Activated gamma-delta T cell treated with anti-CD3 and anti-CD28 coated beads, Interleukin-2, amount 50 U/mL, for 16 hours (primary cell): ENCODE measurements around the gene HOXC13.

Source experiments
- DNase-seq: peaks from one replicate; pipeline ENCODE4 v3.0.0-alpha.2; 2020; ENCODE audit warnings: low read depth

Gene HOXC13

DNA sequence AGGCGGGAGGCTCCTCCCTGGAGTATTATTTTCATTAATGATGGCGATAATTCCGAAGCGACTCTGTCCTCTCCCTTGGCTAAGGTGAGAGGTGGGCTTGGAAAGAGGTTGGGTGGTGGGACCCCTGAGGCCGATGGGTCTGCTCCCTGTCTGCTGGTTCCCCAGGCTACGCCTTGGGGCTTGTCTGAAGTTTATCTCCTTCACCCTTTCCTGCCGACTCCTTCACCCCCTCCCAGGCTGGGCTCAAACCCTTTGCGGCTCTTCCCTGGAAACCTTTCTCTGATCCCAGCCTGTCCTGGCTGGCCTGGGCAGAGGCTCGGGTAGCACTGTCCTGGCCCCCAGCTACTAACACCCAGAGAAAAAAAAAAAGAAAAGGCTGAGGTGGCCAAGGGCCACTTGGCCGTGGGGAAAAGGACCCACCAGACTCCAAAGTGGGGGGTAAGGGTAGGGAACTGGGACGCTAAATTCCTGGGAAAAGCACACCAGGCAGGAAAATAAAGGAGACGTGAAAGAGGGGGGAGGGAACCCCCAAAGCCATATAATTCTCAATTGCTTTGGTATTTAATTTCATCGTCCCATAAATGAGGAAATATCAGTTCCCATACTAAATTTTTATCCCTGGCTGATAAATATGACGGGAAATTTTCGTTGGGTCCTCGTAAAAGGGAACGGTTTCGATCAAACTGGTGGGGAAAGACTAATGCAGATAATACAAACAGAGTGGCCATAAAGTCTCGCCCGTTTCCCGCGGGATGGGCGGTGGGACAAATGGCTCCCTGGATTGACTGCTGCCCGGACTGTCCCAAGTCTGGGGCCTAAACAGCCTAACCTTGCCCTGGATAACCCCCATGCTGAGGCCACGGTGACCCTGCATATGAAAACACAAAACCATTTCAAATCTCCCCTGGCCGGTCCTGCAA is 44.3 kb downstream of the HOXC13 start:
- no peak for DNase-seq

DNA sequence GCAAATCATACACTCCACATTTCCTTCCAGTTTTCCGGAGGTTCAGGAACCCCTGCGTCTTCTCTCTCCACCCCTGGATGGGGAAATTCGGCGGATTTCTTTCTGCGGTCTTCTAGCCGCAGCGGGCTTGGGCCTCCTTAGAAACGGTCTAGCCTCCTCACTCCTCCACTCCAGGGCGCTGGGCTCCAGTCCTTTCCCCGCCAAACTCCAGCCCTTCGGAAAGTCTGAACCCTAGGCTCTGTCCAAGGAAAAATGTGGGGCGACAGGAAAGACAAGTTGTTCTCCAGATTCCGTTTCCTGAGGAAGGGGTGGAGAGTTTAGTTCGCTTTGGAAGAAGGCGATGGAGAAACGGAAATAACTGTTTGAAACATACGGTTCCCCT is 44.9 kb downstream of the HOXC13 start:
- no peak for DNase-seq

DNA sequence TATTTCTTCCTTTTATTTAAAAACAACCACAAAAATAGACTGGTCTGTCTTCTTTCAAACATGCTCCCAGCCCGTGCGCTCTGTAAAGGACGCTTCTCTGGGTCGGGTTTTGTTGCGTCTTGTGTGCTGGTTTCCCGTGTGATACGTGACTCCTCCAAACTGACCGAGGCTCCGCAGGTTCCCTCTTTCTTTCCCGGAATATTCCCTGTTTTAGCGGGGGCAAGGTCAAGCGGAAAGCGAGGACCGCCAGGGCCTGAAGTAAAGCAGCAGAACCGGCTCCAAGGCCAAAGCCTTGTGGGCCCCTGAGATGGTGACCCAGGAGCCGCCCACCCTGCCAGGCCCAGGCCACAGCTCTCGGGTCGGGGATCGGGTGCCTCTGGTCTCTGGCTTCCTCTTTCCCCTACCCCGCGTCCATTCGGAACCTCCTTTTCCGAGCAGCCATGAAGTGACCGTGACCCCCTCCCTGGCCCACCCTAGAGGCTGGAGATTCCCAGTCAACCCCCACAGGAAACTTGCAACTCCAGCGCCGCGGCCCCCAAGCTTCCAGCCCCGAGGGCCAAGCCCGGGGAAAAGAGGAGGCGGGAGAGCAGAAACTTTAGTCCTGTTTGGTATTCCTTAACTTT is 45.4 kb downstream of the HOXC13 start:
- DNase-seq, result no peak

DNA sequence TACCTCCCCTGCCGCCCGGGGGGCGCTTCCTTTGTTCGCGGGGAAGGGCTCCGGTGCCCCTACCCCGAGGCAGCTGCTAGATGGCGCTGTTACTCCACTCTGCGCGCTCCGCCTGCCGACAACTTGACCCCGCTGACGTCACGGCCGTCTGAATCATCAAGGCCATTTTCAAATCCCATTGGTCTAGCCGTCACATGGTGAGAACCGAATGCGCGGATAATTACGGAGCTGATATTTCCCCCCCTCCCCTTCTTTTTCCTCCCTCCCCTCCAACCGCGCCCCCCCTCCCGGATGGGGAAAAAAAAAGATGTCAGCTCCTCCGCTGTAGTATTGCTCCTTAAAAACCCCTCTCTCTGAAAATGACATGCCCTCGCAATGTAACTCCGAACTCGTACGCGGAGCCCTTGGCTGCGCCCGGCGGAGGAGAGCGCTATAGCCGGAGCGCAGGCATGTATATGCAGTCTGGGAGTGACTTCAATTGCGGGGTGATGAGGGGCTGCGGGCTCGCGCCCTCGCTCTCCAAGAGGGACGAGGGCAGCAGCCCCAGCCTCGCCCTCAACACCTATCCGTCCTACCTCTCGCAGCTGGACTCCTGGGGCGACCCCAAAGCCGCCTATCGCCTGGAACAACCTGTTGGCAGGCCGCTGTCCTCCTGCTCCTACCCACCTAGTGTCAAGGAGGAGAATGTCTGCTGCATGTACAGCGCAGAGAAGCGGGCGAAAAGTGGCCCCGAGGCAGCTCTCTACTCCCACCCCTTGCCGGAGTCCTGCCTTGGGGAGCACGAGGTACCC is 46.5 kb downstream of the HOXC13 start, which contains the start of gene HOXC10:
Gene HOXC10, plus strand, starts transcription at position 246 of the 791 bp plus-strand sequence. Its CDS starts 114 bp downstream, at position 360.
- DNase-seq, result peak; percentile 55

DNA sequence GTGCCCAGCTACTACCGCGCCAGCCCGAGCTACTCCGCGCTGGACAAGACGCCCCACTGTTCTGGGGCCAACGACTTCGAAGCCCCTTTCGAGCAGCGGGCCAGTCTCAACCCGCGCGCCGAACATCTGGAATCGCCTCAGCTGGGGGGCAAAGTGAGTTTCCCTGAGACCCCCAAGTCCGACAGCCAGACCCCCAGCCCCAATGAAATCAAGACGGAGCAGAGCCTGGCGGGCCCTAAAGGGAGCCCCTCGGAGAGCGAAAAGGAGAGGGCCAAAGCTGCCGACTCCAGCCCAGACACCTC is 47.0 kb downstream of the HOXC13 start:
- no peak for DNase-seq

DNA sequence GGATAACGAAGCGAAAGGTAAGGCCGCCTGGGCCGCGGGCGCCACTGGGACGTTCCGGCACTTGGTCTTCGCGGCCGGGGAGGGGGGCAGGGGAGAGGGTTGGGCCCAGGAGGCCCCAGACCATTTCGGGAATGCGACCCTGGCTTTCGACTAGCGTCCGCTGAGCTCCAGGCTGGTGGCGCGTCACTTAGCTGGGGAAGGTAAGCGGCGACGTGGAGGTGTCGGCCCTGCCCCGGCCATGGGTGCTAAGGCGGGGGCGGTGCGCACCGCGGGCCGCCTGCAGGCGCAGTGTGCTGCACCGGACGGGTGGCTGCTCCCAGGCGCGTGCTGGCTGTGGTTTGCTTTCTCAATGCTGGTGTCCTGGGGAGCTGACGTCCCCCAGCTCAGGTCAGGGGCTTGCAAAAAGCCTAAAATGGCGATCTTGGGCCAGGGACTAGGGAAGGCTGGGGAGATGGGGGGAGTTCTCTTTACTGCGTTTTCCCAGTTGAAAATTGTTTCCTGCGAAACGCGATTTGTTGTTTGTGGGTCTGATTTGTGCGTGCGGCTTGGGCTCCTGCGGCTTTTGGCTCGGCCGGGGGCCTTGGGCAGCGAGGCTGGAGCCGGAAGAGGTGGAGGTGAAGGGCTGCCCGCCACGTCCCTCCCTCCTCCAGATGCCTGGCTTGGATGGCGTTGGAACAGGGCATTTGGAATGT is 47.5 kb downstream of the HOXC13 start:
- no peak for DNase-seq

DNA sequence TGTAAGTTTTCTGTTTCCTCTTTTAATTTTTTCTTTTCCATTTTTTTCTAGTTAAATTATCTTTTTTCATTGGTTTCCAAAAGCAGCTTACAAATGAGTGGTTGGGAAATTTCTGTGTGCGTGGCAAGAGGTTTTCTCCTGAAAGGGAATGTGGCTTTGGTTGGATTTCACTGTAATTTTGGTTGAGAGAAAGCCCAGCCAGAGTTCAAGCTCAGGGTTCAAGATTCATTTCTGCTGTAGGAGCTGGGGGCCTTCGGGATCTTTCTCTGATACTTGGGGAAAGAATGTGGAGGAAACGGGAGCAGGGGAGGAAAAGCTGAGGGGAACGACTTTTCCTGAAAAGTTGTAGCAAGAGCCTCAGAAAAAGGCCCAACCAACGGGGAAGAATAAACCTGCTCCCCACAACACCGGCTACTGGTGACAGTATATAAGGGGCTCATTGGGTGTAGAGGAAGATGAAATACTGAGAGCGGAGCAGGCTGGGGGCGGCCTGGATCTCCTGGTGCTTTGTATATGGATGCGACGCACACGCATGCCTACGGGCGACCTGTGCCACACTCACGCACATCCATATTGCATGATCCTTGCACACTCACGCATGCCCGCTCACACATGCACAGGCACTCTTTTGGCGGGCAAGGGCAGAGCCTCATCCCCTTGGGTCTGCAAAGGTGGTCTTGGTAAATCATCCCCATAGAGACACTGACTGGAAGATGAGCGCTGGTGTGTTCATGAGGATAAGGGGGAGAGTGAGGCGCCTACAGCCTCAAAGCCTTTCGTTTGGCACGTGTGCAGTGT is 48.3 kb downstream of the HOXC13 start:
- no peak for DNase-seq

DNA sequence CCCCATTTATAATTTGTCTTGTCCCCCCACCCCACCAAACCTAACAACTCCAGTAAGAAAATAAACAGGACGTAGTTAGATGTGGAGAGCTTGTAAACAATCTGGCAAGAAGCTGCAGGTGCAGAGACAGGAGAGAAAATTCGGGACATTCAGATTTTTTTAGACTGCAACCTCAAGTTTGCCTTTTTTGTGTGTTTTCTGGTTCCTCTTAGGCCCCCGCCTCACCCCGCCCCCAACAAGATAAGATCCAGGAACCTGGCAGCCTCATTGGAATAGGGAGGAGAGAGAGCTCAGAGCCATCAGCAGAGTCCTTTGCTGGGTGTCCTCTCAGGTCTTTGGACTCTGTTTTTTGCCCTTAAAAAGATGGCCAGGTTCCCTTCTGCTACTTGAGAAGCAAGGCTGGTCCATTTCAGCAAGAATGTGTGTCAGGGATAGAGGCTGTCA is 49.2 kb downstream of the HOXC13 start:
- DNase-seq, result no peak

DNA sequence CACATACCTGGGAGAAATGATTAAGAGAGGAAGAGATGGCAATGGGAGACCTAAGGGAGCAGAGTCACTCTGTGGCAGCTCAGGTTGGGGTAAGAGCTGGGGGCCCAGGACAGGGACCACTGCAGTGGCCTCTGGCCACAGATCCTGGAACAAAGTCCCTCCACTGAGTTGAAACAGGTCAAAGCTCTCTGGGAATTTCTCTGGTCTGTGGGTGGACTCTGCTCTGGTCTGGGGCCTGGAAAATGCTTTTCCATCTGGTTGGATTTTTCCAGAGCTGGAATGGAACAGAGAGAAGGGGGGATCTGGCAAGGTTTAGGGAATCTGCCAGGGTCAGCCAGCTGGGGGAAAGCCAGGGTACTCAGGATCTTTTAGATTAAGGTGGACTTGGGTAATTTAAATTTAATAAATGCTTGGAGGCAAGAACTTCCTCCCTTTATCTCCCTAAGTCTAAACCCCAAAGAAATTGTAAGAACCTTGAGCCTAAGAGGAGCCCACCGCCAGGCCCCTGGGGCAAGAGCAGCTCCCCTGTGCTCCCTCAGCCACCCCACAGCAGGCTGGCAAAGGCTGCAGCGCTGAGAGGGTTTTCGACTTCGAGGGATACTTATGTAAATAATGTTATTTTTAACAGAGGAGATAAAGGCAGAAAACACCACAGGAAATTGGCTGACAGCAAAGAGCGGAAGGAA is 50.1 kb downstream of the HOXC13 start:
- DNase-seq, result no peak

DNA sequence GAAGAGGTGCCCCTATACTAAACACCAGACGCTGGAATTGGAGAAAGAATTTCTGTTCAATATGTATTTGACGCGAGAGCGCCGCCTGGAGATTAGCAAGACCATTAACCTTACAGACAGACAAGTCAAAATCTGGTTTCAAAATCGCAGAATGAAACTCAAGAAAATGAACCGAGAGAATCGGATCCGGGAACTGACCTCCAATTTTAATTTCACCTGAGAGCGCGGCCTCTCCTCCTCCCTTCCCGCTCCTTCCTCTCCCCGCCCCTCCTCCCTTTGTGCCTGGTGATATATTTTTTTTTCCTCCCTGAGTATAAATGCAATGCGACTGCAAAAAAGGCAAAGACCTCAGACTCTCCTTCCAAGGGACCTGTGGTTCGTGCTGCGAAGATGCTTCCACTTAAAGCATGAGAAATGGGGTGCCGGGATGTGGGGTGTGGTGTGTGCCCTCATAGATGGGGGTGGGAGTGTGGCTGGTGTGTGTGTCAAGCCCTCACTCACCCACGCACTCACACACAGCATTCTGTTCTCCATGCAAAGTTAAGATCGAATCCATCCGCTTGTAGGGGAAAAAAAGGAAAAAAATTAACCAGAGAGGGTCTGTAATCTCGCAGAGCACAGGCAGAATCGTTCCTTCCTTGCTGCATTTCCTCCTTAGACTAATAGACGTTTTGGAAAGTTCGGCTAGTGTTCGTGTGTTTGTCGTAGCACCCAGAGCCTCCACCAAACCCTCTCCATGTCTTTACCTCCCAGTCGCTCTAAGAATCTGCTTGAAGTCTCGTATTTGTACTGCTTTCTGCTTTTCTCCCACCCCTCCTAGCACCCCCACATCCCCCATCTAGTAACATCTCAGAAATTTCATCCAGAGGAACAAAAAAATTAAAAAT is 50.8 kb downstream of the HOXC13 start:
- no peak for DNase-seq

DNA sequence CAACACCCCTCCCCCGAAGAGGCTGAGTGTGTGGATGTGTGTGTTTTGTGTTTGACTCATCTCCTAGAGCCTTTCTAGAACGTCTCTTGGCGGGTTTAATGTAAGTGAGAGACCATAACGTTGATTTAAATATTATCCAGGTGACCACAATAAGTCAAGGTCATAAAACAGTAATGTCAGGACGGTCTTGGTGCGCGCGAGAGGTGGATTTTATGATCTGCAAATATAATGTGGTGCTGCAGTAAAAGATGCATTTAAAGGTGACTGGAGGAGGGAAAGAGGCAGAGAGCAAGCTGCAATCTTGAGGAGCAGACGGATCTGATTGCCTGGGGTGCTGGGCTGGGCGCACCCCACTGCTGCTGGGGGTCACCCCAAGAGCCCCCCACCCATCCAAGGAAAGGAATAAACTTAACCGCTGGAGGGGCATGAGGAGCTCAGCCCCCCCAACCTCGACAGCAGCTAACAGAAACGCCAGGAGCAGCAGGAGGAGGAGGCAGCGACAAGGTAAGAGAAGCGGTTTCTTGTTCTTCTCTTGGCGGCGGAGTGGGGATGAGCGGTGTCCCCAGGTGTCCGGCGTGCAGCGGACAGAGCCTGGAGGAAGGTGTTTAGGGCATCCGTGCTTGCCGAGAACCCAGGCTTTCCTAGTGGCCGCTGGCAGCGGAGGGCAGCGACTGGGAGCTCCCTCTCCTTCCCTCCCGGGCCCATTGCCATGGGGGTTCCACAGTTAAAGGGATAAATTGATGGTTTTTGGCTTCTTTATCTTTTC is 51.9 kb downstream of the HOXC13 start:
- no peak for DNase-seq

DNA sequence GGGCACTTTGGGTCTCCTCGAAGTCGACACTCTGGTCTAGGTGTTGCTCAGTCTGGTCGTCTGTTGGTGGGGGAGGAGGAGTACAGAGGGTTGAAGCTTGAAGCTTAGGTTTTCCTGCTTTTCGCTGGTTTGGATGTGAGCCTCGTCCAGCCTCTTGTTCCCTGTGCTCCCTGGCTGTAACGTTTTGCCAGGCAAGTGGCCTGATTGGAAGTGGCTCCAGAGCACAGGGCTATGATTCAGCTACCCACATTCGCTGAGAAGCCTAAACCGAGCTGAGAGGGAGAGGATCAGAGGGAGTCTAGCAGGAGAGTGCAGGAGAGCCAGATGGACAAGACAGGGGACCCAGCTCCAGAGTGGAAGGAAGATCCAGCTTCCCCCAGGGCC is 52.4 kb downstream of the HOXC13 start:
- no peak for DNase-seq

DNA sequence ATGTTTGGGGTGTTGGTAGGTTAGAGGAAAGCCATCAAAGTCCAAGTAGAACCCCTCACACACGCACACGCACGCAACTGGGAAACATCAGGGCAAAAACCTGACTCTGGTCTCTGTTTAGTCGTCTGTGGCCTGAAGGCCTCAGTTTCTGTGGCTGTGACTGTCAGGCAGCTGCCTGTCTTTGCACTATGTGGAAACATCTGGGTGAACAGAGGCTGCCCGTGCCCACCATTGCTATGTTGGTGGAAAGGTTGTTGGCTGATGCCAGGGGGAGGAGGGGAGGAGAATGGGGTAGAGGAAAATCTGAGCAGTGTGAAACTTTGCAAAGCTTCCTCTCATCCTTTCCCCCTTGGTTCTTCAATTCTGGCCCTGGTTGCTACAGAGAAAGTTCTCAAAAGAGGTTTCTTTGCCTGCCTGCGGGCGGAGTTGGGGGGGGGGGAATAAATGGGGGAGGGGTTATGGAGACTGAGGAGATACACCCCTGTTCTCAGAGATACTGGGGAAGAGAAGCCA is 53.8 kb downstream of the HOXC13 start:
- DNase-seq, result no peak

DNA sequence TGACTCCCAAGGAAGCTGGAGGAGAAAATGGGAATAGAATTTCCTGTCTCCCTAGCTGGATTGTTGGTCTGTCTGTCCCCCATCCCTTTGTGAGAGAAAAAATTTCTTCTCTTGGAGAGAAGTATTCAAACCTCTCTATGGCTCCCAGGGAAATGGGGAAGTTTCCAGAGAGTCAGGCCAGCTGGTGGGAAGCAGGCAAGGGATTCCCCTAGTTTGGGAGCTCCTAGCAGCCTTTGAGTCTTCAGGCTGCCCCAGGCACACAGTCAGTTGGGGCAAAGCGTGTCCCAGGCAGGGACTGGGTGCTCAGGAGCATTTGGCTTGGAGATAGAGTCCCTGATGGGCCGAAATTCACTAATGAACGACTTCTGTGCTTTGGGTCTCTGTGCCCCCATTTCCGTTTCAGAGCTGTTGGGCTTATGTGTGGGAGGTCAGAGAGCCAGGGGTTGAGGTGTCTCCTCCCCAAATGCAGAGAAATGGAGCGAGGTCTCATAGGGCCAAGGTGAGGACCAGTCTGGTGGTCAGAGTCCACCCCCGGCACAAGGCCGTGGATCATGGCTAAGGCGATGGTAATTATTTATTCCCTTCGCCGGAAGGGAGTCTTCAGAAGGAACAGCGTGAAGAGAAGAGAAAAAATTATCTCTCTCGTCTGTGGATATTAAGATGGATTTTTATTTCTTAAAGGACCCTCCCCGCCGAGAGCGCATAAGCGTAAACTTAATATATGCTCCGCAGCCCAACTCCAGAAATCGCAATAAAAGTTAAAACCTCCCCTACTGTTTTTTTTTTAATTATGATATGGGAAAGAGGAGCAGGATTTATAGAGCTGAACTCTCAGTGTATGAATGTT is 54.8 kb downstream of the HOXC13 start:
- no peak for DNase-seq

DNA sequence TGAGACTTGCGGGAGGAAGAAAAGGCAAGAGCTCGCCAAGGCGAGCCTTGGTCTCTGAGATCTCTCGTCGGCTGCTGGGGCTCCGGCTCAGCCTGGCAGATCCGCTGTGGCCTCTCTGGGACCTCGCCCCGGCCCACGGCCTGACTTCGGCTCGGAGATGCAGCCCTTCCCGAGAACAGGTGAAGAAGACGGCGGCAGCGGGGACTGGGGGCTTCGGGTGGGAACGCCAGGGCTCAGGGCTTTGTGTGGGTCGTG is 55.3 kb downstream of the HOXC13 start:
- DNase-seq, result no peak

DNA sequence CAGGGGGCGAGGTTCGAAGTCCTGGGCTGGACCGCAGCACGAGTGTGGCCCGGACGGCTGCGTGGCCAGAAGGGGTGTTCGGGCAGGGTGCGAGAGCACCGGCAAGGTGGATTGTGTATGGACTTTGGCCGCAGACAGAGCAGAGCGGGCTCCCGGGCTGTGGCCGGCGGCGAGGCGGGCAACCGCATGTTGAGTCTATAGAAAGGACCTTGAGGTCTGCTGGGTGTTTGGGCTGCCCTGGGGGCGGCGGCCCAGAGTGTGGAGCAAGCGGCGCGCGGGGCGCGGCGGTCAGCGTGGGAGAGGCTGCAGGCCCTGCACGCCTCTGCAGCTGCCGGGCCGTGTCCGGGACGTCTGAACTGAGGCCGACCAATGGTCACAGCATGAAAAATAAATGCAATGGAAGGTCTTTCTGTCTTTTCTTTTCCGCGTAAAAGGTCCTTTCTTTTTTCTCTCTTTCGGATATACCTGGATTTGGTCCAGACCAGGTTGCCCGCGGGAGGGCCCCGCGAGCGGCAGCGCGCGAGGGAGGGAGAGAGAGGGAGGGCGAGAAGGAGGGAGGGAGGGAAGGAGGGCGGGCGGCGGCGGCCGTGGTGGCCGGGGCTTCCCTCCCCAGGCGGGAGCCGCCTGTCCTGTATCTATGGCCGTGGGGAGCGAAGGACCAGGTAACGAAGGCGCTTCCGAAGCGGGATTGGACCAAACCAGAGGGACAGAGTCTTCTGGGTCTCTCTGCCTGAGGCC is 55.8 kb downstream of the HOXC13 start:
- DNase-seq, result no peak

DNA sequence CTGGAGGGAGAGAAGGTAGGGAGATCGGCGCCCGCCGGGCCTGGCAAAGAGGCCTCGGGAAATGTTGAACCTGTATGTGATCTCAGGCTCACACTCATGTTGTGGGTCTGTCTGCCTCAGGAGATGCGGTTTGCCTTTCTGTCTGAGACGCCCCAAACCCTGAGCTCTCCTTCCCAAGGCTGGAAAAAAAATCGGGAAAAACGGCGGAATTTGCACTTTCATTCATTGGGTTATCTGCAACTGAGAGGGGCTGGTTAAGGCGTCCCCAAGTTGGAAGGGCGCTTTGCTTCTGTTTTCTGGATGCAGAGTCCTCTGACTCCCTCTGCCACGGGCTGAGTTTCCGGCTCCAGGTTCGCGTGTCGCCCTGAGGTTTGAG is 56.4 kb downstream of the HOXC13 start:
- DNase-seq, result no peak
